ENCODE results near the gene RFFL. TPM values are rescaled to one million over a fixed set of nuclear protein-coding genes. Genes with fewer than 3 reads are reported as not detected.
"Not testable (repeated sequence)": the region's sequence is repeated elsewhere in the genome, so short reads cannot be mapped to it uniquely, and the experiment has no call there.

RFFL gene
- total RNA-seq, 3 donors from 2014 or later = 13.8 to 27.5 (median 19.4) TPM

GRCh38 chr17:35101036-35101435 lies 37.5 kb upstream of the RFFL start:
- Histone ChIP-seq H3K9me3 (no peaks in the 10 kb centered on the region), H3K27me3 (no peaks in the 10 kb centered on the region), H3K4me1 (no peaks in the 10 kb centered on the region), H3K36me3 (no peaks in the 10 kb centered on the region), H3K27ac (no peak overlapping the region), H3K4me3 (no peak overlapping the region)
- no peak for DNase-seq (ENCODE audit: low spot score in 2 of 2)
- TF ChIP-seq POLR2AphosphoS5 (IDR thresholded peaks at IDR 0.05) (no peak), POLR2A (IDR thresholded peaks at IDR 0.05) (no peak)
- TF ChIP-seq, protein P1, sequence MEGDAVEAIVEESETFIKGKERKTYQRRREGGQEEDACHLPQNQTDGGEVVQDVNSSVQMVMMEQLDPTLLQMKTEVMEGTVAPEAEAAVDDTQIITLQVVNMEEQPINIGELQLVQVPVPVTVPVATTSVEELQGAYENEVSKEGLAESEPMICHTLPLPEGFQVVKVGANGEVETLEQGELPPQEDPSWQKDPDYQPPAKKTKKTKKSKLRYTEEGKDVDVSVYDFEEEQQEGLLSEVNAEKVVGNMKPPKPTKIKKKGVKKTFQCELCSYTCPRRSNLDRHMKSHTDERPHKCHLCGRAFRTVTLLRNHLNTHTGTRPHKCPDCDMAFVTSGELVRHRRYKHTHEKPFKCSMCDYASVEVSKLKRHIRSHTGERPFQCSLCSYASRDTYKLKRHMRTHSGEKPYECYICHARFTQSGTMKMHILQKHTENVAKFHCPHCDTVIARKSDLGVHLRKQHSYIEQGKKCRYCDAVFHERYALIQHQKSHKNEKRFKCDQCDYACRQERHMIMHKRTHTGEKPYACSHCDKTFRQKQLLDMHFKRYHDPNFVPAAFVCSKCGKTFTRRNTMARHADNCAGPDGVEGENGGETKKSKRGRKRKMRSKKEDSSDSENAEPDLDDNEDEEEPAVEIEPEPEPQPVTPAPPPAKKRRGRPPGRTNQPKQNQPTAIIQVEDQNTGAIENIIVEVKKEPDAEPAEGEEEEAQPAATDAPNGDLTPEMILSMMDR (IDR thresholded peaks at IDR 0.05) = no peak
- intact Hi-C loops (cut with DNase I; ENCODE audit: low total_unique reads) = no loop called here

- H3K27me3 ChIP-seq = no peaks in the 10 kb centered on the region
- H3K9me3 ChIP-seq = no peaks in the 10 kb centered on the region
- TF ChIP-seq, protein P1 (IDR thresholded peaks at IDR 0.05) = no peak
- TF ChIP-seq POLR2A (IDR thresholded peaks at IDR 0.05) = no peak
- no peak for TF ChIP-seq POLR2AphosphoS5 (IDR thresholded peaks at IDR 0.05)
- no peak for DNase-seq (ENCODE audit: low spot score in 2 of 2)
- H3K4me3 ChIP-seq = no peak overlapping the region
- no peak overlapping the region for H3K27ac ChIP-seq
- intact Hi-C loops (cut with DNase I; ENCODE audit: low total_unique reads) = no loop called here
- no peaks in the 10 kb centered on the region for H3K4me1 ChIP-seq
- no peaks in the 10 kb centered on the region for H3K36me3 ChIP-seq
Observed at GRCh38 chr17:35099908-35100307, 36.4 kb upstream of the RFFL start.

- TF ChIP-seq POLR2A (IDR thresholded peaks at IDR 0.05) (no peak), POLR2AphosphoS5 (IDR thresholded peaks at IDR 0.05) (no peak)
- TF ChIP-seq, protein P1 (IDR thresholded peaks at IDR 0.05) = no peak
- Histone ChIP-seq H3K27ac (no peak overlapping the region), H3K4me3 (no peak overlapping the region), H3K36me3 (no peaks in the 10 kb centered on the region), H3K4me1 (no peaks in the 10 kb centered on the region), H3K9me3 (no peaks in the 10 kb centered on the region), H3K27me3 (no peaks in the 10 kb centered on the region)
- no peak for DNase-seq (ENCODE audit: low spot score in 2 of 2)
- intact Hi-C loops (cut with DNase I; ENCODE audit: low total_unique reads) = no loop called here
Observed at GRCh38 chr17:35097776-35098175, 34.3 kb upstream of the RFFL start.

GRCh38 chr17:35095741-35096140 lies 32.2 kb upstream of the RFFL start:
- H3K27me3 ChIP-seq = no peaks in the 10 kb centered on the region
- TF ChIP-seq, protein P1 (IDR thresholded peaks at IDR 0.05) = no peak
- TF ChIP-seq POLR2A (IDR thresholded peaks at IDR 0.05) (no peak), POLR2AphosphoS5 (IDR thresholded peaks at IDR 0.05) (no peak)
- DNase-seq (ENCODE audit: low spot score in 2 of 2) = no peak
- H3K4me1 ChIP-seq = no peaks in the 10 kb centered on the region
- H3K36me3 ChIP-seq = no peaks in the 10 kb centered on the region
- no peak overlapping the region for H3K27ac ChIP-seq
- H3K9me3 ChIP-seq = no peaks in the 10 kb centered on the region
- no peak overlapping the region for H3K4me3 ChIP-seq
- intact Hi-C loops (cut with DNase I; ENCODE audit: low total_unique reads) = no loop called here

GRCh38 chr17:35094902-35095301 lies 31.4 kb upstream of the RFFL start:
- TF ChIP-seq POLR2AphosphoS5 (IDR thresholded peaks at IDR 0.05) (no peak), POLR2A (IDR thresholded peaks at IDR 0.05) (no peak)
- TF ChIP-seq, protein P1 (IDR thresholded peaks at IDR 0.05) = no peak
- no peak overlapping the region for H3K4me3 ChIP-seq
- H3K27me3 ChIP-seq = no peaks in the 10 kb centered on the region
- intact Hi-C loops (cut with DNase I; ENCODE audit: low total_unique reads) = no loop called here
- no peaks in the 10 kb centered on the region for H3K4me1 ChIP-seq
- H3K27ac ChIP-seq = no peak overlapping the region
- no peak for DNase-seq (ENCODE audit: low spot score in 2 of 2)
- H3K36me3 ChIP-seq = no peaks in the 10 kb centered on the region
- no peaks in the 10 kb centered on the region for H3K9me3 ChIP-seq

- DNase-seq (ENCODE audit: low spot score in 2 of 2) = not testable (repeated sequence)
Observed at GRCh38 chr17:35090707-35091106, 27.2 kb upstream of the RFFL start.

More at GRCh38 chr17:35090707-35091106, 27.2 kb upstream of the RFFL start:
- H3K4me1 ChIP-seq; intact Hi-C loops (cut with DNase I; ENCODE audit: low total_unique reads); H3K27ac ChIP-seq; H3K36me3 ChIP-seq; H3K27me3 ChIP-seq; H3K4me3 ChIP-seq; H3K9me3 ChIP-seq: not testable (repeated sequence)
